Dermis microvascular lymphatic vessel endothelial cell (primary cell): ENCODE results near the gene BOK. TPM values are rescaled to one million over a fixed set of nuclear protein-coding genes. Genes with fewer than 3 reads are reported as not detected.
"Not testable (repeated sequence)": the region's sequence is repeated elsewhere in the genome, so short reads cannot be mapped to it uniquely, and the experiment has no call there.

Experiments
- DNase-seq, 2 donors: peaks; one replicate each; pipeline versions ENCODE4 v3.0.0 to v3.0.0-alpha.2; 2010; ENCODE audit warnings: low read depth in 2 of 2
- total RNA-seq: library from RNA; depleted of rRNA; stranded (reverse); fragments of >200 nt; gene quantifications from 2 replicates; pipeline ENCODE4 v1.2.1, GENCODE V29; 2014

Gene BOK
- total RNA-seq, 1 donor from 2014 or later = 32.0 TPM

DNA sequence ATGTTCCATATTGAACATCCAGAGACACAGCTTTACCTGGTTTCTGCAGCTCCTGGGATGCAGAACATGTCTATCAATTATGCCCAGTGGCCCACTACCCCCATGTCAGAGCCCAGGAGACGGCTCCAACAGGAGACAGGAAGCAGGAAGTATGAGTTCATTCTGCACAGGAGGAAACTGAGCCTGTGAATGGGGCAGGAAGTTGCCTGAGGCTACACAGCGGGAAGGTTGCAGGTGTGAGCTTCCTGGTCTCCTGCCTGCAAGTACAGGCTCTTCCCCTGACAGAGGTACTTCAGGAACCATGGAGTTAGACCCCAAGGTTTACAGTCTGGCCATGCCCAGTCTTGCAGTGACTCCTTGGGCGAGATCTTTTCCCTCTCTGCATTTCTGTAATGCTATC is 2.8 kb upstream of the BOK start:
- peak in 1 of 2 donors; percentile 44 for DNase-seq

DNA sequence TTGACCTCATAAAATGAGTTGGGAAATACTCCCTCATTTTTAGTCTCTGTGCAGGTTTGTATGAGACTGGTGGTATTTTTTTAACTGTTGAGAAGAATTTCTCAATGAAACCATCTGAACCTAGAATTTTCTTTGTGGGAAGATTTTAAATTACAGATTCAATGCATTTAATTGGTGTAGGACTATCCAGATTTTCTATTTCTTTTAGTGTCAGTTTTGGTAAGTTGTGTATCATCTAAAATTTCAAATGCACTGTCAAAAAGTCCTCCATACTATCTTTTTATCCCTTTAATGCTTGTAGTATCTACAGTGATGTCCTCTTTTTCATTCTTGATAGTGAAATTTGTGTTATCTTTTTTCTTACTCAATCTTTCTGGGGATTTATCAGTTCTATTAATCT is 1.8 kb upstream of the BOK start:
- DNase-seq = no peak

DNA sequence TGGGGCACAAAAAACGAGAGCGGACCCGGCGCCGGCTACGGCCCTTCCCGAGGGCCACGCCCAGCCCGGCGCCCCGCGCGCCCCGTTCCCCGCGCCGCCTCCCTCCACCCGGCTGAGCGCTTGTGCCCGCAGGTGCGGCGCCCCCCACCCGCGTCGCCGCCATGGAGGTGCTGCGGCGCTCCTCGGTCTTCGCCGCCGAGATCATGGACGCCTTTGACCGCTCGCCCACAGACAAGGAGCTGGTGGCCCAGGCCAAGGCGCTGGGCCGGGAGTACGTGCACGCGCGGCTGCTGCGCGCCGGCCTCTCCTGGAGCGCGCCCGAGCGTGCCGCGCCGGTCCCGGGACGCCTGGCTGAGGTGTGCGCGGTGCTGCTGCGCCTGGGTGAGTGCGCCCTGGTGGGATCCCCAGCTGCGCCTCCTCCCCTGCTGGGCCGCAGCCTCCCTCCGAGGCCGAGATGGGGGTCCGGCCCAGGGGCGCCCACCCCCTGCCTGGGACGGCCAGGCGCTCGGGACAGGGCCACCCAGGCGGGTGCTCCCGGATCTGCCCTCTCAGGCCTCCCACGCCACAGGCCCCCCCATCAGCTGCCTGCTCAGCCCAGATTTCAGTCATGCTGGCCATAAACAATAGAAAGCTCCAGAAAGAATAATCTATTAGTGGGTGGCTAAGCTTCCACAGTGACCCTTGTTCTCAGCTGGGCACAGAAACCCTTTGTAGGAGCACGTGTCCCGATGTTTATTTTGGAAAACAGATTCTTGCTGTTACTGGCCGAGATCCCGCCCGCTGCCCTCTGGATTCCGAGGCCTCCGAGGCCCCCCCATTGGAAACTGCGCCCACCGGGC is 997 bp downstream of the BOK start:
- DNase-seq = peak; percentile 68 to 77

DNA sequence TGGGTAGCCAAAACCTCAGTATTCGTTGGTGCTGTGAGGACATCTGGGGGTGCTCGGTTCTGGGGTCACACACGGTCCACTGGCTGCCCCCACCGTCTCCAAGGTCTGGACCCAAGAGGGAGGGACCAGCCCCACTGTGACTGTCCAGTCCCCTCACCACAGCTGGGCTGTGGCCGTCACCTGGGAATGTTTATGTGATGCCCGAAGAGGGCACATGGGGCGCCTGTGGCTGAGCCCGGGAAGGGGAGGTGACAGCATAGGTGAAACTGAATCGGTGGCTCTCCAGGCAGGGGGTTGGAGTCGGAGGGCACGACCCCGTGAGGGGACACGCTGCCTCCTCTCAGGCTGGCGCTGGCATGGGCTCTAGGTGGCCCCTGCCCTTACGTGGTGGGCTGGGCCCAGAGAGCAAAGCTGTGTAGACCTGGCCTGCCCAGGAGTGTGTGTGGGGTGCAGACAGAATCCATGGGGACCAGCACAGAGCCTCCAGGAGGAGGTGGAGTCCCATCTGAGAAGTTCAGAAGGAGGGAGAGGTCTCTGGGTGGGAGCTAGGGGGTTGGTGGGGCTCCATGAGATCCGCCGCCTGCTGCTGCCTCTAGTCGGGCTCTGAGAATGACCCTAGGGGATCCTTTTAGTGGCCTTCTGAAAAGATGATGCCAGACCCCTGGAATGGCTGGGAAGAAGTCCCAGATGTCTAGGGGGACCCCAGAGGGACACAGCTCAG is 1.8 kb downstream of the BOK start:
- DNase-seq = no peak

DNA sequence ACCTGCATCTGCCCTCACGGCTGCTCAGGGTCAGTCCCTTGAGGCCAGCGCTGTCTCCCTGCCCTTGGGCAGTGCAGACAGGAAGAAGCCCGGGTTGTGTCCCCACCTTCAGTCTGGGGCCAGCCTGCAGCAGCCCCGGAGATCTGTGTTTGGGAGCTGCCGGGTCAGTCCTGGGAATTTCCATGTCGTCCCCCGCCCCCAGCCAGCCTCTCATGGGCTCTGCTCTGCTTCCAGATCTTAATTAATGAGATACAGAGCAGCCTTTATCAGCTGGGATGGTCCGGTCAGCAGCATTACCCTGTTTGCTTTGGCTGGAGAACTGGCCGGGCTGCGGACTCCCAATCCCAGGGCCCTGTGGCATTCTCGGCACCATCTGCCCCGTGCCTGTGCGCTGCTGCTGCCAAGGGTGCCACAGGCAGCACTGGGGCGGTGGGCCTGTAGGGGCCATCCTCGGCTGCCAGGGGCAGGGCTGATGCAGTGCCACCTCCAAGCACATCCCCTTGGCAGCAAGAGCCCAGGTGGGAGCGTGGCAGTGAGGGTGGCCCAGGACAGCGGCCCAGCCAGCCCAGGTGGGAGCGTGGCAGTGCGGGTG is 2.4 kb downstream of the BOK start:
- DNase-seq = peak in 1 of 2 donors; percentile 59

DNA sequence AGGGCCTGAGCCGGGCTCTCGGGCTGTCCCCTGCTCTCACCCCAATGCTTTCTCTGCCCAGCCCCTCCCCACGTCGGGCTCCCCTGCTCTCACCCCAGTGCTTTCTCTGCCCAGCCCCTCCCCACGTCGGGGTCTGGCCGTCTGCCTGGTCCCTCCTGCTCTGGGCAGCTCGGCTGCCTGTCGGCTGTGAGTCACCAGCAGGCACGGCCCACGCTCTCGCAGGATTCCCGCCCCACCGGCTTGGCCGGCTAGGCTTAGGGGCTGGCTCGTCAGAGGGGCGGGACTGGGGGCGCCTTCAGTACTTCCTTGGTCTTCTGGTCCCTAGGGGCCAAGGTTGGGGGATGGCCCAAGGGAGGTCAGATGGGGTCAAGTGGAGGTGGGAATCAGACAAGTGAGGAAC is 3.3 kb downstream of the BOK start:
- peak in 1 of 2 donors; percentile 78 for DNase-seq

DNA sequence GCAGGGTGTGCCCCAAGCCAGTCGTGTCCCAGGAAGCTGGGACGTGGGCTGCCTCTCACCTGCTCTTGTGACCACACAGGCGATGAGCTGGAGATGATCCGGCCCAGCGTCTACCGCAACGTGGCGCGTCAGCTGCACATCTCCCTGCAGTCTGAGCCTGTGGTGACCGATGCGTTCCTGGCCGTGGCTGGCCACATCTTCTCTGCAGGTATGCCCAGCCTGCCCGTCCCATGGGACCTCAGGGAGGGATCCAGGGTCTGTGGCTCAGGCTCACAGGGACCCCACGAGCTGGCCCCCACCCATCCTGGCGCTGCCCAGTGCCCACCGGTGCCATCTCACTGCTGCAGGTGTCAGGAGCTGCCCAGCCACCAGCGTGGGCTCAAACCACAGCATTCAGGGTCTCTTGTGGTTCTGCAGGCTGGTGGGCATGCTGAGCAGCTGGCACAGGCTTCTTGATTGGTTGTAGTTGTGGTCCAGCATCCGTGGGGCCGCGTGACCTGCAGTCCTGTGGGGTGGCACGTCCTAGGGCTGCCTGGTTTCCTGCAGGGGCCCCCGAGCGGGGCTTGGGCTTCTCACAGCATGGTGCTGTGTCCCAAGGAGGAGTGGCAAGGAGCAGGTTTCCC is 3.8 kb downstream of the BOK start:
- no peak for DNase-seq

DNA sequence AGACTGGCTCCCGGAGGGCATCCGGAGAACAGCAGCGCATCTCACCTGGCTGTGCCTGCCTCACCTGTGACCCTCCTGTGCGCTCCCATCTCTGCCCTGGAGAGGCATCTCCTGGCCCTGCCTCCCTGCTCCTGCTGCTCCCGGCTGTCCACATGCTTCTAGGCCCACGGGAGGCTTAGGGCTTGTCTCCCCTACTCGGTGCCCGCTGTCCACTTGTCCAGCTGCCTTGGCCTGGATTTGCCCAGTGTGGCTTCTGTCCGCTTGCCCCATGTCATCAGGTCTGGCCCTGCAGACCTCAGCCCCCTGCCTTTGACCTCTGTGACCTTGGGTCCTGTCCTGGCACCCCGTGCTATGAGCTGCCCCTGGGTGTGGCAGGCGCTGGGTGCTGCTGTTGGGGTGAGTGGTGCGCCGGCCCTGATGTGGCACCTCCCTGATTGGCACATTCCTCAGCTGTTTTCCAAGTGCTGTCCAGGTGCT is 4.5 kb downstream of the BOK start:
- DNase-seq = no peak

DNA sequence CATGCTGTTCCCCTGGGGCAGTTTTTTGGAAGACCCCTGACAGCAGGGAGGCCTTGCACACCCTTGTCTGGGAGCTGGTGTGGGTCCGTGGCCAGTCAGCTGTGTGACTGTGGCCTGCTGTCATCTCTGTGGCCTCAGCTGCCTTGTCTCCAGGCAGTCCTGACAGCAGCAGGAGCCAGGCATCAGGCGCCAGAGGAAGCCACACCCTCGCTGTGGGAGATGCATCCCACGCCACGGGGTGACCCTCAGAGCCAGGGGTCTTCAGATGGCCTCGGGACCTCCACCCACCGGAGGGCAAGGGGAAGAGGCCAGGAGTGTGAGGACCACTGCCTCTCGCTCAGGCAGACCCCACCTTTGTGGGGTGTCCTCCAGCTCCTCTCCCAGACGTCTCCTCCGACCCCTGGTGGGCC is 5.0 kb downstream of the BOK start:
- no peak for DNase-seq

DNA sequence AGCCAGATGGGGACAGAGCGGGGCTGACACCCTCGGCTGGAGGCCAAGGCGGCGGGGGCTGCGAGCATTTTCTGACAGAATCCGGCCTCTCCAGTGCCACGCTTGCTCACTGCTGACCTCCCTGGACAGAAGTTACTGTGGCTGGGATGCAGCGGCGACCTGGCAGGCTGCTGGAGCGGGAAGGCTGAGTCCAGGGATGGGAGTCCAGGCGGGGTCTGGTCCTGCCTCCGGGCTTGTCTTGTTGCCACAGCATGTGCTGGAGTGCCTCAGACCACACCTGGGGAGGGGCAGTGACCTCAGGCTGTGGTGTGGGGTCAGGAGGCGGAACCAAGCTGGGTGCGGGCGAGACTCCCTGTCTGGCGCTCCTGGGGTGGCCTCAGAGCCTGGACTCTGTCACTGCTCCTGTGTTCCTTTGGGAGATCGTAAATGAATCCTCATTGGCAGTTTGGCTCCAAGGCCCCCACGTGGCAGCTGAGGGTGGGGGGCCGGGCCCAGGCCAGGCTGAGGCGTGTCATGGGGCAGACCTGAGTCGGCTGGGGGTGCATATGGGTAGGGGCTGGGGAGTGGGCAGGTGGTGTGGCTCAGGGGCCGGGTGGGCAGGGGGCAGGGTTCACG is 5.5 kb downstream of the BOK start:
- no peak for DNase-seq

DNA sequence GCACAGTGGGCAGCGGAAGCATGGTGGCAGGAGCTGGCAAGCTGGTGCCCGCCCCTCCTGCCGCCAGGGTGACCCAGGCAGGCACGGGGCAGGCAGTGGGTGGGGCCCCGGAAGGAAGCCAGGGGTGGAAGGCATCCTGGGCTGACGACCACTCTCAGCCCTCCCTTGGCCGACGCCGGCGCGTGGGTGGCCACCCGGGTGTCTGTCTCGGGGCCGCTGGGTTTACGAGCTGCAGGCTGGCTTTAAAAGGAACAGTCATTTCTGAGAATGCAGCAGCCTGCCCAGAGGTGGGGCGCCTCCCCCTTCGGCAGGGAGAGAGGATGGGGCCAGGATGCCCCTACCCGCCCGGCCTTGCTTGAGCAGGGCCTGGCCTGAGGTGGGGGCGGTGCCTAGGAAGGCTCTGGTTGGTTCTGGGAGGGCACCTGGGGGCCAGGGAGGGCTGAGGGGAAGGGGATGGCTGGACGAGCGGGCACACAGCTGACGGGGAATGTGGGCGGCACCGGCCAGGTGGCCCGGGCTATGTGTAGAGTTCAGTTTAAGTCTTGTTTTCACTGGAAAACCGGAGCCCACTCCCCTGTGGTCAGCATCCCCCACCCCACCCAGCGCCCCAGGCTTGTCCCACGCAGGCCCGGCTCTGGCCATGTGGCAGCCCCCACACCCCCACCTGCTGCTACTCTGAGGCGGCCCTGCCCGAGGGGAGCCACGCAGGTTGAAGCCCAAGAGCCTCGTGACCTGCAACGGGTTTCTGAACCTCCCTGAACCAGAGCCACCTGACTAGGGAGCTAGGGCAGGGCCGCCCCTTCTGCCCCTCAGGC is 6.3 kb downstream of the BOK start:
- no peak for DNase-seq

DNA sequence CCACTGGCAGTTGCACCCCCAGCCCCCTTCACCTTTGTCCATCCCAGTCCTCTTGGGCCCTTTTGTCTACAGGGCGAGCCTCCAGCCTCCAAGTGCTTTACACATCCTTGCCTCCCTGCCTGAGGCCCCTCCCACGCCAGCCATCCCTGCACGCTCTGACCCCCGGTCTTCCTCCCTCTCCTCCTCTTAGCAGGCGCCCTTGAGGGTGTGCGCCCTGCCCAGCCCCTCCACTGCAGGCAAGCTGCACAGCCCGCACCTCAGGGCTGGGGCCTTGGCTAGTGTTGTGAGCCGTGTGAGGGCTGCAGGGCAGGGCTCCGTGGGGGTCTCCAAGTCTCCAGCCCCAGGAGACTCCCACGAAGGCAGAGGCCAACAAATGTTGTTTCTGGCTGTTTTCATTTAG is 6.9 kb downstream of the BOK start:
- no peak for DNase-seq

DNA sequence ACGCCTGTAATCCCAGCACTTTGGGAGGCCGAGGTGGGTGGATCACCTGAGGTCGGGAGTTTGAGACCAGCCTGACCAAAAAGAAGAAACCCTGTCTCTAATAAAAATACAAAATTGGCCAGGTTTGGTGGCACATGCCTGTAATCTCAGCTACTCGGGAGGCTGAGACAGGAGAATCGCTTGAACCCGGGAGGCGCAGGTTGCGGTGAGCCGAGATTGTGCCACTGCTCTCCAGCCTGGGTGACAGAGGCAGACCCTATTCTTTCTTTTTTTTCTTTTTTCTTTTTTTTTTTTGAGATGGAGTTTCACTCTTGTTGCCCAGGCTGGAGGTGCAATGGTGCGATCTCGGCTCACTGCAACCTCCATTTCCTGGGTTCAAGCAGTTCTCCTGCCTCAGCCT is 7.5 kb downstream of the BOK start:
- not testable (repeated sequence) for DNase-seq

DNA sequence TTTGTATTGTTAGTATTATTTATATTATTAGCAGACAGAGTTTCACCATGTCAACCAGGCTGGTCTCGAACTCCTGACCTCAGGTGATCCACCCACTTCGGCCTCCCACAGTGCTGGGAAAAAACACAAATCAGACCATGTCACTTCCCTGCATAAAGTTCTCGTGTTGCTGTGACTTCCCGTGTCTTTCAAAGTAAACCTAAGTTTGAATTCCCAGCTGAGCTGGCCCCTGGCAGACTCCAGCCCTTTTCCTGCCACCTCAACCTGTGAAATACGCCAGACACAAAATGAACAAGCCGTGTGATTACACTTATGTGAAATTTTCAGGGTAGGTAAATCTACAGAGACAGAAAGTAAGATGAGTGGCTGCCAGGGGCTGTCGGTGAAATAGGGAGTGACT is 7.9 kb downstream of the BOK start:
- no peak for DNase-seq

DNA sequence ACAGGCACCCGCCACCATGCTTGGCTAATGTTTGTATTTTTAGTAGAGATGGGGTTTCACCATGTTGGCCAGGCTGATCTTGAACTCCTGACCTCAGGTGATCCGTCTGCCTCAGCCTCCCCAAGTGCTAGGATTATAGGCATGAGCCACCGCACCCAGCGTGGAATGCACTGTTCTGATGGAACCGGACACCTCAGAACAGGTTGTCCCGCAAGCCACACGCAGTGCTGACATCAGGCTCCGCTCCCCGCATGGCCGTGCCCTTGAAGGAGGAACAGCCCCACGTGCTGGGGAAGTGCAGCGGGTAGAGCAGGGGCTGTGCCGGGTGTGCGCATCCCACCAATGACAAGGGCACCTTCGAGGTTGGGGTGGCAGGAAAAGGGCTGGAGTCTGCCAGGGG is 8.7 kb downstream of the BOK start:
- not testable (repeated sequence) for DNase-seq

DNA sequence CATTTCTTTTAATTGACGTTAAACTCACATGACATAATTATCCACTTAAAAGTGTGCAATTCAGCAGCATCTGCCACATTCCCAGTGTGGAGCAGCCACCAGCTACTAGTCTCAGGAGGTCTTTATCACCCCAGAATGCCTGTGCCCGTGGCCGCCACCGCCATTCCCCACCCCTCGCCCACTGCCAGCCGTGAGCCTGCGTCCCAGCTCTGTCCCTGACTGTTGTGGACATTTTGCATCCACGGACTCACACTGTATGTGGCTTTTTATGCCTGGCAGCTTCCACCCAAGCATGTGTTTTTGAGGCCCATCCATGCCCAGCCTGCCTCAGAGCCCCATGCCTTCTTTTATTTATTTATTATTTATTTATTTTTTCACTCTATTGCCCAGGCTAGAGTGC is 9.2 kb downstream of the BOK start:
- DNase-seq = no peak

DNA sequence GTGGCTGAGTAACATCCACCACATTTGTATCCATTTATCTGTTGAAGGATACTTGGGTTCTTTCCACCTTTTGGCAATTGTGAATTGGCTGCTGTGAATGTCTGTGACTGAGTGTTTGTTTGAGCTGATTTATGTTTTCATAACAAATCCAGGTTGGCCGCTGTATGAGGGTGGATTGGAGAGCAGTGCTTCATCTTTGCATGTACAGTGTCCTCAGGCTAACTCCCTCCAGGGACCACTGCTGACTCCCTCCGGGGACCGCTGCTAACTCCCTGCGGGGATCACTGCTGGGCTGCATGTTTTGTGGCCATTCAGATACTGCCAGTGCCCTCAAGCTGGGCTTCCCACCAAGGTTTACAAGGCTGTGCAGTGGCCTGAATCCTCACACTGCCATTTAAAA is 10.2 kb downstream of the BOK start:
- no peak for DNase-seq

DNA sequence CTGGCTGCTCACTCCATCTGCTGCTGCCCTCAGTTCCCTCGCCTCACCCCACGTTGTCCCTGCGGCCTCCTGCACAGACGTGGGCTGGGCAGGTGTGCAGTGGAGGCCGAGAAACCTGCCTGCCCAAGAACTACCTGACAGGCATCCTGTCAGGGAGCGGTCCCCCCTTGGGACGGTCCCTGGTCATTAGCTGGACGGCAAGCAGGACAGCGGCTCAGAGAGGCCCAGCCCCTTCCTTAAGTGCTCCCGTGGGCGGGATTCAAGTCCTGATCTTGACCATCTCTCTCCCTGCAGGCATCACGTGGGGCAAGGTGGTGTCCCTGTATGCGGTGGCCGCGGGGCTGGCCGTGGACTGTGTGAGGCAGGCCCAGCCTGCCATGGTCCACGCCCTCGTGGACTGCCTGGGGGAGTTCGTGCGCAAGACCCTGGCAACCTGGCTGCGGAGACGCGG is 11.3 kb downstream of the BOK start:
- DNase-seq = no peak

DNA sequence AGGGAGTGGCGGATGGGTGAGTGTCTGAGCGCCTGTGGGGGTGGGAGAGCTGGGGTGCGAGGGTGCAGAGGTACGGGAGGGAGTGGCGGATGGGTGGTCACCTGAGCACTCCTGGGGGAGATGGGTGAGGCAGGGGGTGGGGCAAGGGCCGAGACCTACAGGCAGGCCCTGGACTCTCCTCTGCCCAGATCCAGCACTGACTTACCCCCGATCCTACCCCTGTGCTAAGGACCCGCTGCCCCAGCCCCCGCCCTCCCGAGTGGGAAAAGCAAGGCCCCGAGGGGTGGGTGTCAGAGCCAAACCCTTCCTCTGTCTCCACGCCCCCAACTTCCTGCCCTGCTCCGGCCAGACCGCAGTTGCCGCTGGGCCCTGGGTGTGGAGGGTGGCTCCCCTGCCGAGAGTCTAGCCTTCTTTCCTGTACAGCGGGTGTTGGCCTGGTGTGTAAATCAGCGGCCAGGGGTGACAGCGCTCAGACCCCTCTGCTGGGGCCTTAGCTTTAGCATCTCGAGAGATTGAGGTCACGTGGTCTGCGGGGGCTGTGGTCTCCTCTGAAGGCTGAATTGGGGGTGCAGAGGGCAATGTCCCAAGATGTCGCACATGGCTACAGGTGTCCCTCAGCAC is 12.5 kb downstream of the BOK start:
- DNase-seq = no peak
